ENCODE results near the gene FAM53A.

Gene FAM53A

GRCh38 chr4:1685235-1686150 is 1.4 kb upstream of the FAM53A start:
- no peak for DNase-seq (ENCODE audit: extremely low spot score)
- TF ChIP-seq FOXK2 (IDR thresholded peaks at IDR 0.05): no peak
- ChIA-PET CTCF (interaction anchor here (1.2 kb wide), 1 partner anchor 8 kb away, joined by 5 read pairs; no protein-coding TSS in a partner anchor), POLR2A (interaction anchor here (1.6 kb wide), 1 partner anchor 27 kb away, joined by 5 read pairs; the partner anchor contains the start of gene SLBP)

- CTCF ChIA-PET: interaction anchor here (1.2 kb wide), 1 partner anchor 9 kb away, joined by 5 read pairs; no protein-coding TSS in a partner anchor
- peak; percentile 98 for DNase-seq (ENCODE audit: extremely low spot score)
- no peak for TF ChIP-seq TARDBP (IDR thresholded peaks at IDR 0.05)
- TF ChIP-seq BHLHE40 (IDR thresholded peaks at IDR 0.05; ENCODE audit: borderline replicate concordance): no peak
- TF ChIP-seq FOXK2 (IDR thresholded peaks at IDR 0.05): no peak
- TF ChIP-seq SUZ12 (IDR thresholded peaks at IDR 0.05): no peak
- no peak for TF ChIP-seq CTBP1 (IDR thresholded peaks at IDR 0.05; ENCODE audit: borderline replicate concordance)
- TF ChIP-seq, protein P1, sequence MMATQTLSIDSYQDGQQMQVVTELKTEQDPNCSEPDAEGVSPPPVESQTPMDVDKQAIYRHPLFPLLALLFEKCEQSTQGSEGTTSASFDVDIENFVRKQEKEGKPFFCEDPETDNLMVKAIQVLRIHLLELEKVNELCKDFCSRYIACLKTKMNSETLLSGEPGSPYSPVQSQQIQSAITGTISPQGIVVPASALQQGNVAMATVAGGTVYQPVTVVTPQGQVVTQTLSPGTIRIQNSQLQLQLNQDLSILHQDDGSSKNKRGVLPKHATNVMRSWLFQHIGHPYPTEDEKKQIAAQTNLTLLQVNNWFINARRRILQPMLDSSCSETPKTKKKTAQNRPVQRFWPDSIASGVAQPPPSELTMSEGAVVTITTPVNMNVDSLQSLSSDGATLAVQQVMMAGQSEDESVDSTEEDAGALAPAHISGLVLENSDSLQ (IDR thresholded peaks at IDR 0.05): no peak
- TF ChIP-seq LEF1 (IDR thresholded peaks at IDR 0.05; ENCODE audit: borderline replicate concordance): no peak
- TF ChIP-seq FOXA1 (IDR thresholded peaks at IDR 0.05): no peak
- TF ChIP-seq SP1 (IDR thresholded peaks at IDR 0.05): no peak
- TF ChIP-seq HDGF (IDR thresholded peaks at IDR 0.05; ENCODE audit: borderline replicate concordance): no peak
- POLR2A ChIA-PET: interaction anchor here (0.6 to 1.5 kb wide), 3 partner anchors 8 to 36 kb away, joined by 3 to 5 read pairs (median 3); no protein-coding TSS in a partner anchor
Measured at GRCh38 chr4:1684506-1685234, 557 bp upstream of the FAM53A start.

GRCh38 chr4:1683261-1683735 is 815 bp downstream of the FAM53A start:
- ChIA-PET CTCF (interaction anchor here (1.7 kb wide), 1 partner anchor 10 kb away, joined by 7 read pairs; no protein-coding TSS in a partner anchor), POLR2A (interaction anchor here (1.0 to 1.5 kb wide), 2 partner anchors 13 to 37 kb away, joined by 3 to 5 read pairs; no protein-coding TSS in a partner anchor)
- no peak for DNase-seq (ENCODE audit: extremely low spot score)
- TF ChIP-seq SP1 (IDR thresholded peaks at IDR 0.05) (no peak), ELF4 (IDR thresholded peaks at IDR 0.05) (no peak), ARNT (IDR thresholded peaks at IDR 0.05) (no peak), L3MBTL2 (conservative IDR thresholded peaks at IDR 0.05) (no peak), BHLHE40 (IDR thresholded peaks at IDR 0.05; ENCODE audit: borderline replicate concordance) (no peak), TARDBP (IDR thresholded peaks at IDR 0.05) (no peak), CTBP1 (IDR thresholded peaks at IDR 0.05; ENCODE audit: borderline replicate concordance) (no peak), FOXA1 (IDR thresholded peaks at IDR 0.05) (no peak), HDGF (IDR thresholded peaks at IDR 0.05; ENCODE audit: borderline replicate concordance) (no peak), SUZ12 (IDR thresholded peaks at IDR 0.05) (no peak), FOXM1 (IDR thresholded peaks at IDR 0.05; ENCODE audit: borderline replicate concordance) (no peak), FOXK2 (IDR thresholded peaks at IDR 0.05) (no peak)
- TF ChIP-seq, protein P1 (IDR thresholded peaks at IDR 0.05): no peak

GRCh38 chr4:1682860-1683259 is 1.3 kb downstream of the FAM53A start:
- POLR2A ChIA-PET: interaction anchor here (1.5 kb wide), 1 partner anchor 13 kb away, joined by 5 read pairs; no protein-coding TSS in a partner anchor
- TF ChIP-seq BHLHE40 (IDR thresholded peaks at IDR 0.05; ENCODE audit: borderline replicate concordance) (no peak), NFRKB (IDR thresholded peaks at IDR 0.05) (no peak), ELF4 (IDR thresholded peaks at IDR 0.05) (no peak), SUZ12 (IDR thresholded peaks at IDR 0.05) (no peak), ARNT (IDR thresholded peaks at IDR 0.05) (no peak), ZNF384 (IDR thresholded peaks at IDR 0.05) (no peak), CTBP1 (IDR thresholded peaks at IDR 0.05; ENCODE audit: borderline replicate concordance) (no peak), TARDBP (IDR thresholded peaks at IDR 0.05) (no peak), FOXK2 (IDR thresholded peaks at IDR 0.05) (no peak), HDGF (IDR thresholded peaks at IDR 0.05; ENCODE audit: borderline replicate concordance) (no peak), FOXM1 (IDR thresholded peaks at IDR 0.05; ENCODE audit: borderline replicate concordance) (no peak), FOXA1 (IDR thresholded peaks at IDR 0.05) (no peak), SP1 (IDR thresholded peaks at IDR 0.05) (no peak), LEF1 (IDR thresholded peaks at IDR 0.05; ENCODE audit: borderline replicate concordance) (no peak), L3MBTL2 (conservative IDR thresholded peaks at IDR 0.05) (no peak)
- TF ChIP-seq, protein P1 (IDR thresholded peaks at IDR 0.05): no peak
- CTCF ChIA-PET: interaction anchor here (1.7 kb wide), 1 partner anchor 10 kb away, joined by 7 read pairs; no protein-coding TSS in a partner anchor
- no peak for DNase-seq (ENCODE audit: extremely low spot score)

- ChIA-PET POLR2A (no interaction called here), CTCF (no interaction called here)
- no peak for DNase-seq (ENCODE audit: extremely low spot score)
- TF ChIP-seq L3MBTL2 (conservative IDR thresholded peaks at IDR 0.05) (no peak), ZNF384 (IDR thresholded peaks at IDR 0.05) (no peak), HDGF (IDR thresholded peaks at IDR 0.05; ENCODE audit: borderline replicate concordance) (no peak), LEF1 (IDR thresholded peaks at IDR 0.05; ENCODE audit: borderline replicate concordance) (no peak), FOXM1 (IDR thresholded peaks at IDR 0.05; ENCODE audit: borderline replicate concordance) (no peak), BHLHE40 (IDR thresholded peaks at IDR 0.05; ENCODE audit: borderline replicate concordance) (no peak), TARDBP (IDR thresholded peaks at IDR 0.05) (no peak), CTBP1 (IDR thresholded peaks at IDR 0.05; ENCODE audit: borderline replicate concordance) (no peak)
Measured at GRCh38 chr4:1678244-1678643, 5.9 kb downstream of the FAM53A start.
